GM12892 (cell line): Measurements from ENCODE around the gene HDAC2.
"Not testable (repeated sequence)": the region's sequence is repeated elsewhere in the genome, so short reads cannot be mapped to it uniquely, and the experiment has no call there.

Source experiments
- DNase-seq: peaks from one replicate; pipeline ENCODE4 v3.0.0; 2011; ENCODE audit not compliant: insufficient read length
- FAIRE-seq: peaks from 2 replicates; lab custom pipeline; 2011; peaks lifted over from hg19 to GRCh38; lab: Jason Lieb, UNC
- POLR2A ChIP-seq: IDR thresholded peaks from 2 replicates; pipeline ENCODE4 v1.6.1; 2011; ENCODE audit warnings: low read depth, low read length, control low read depth
- POLR2AphosphoS5 ChIP-seq: IDR thresholded peaks from 2 replicates; pipeline ENCODE4 v1.6.1; 2011; ENCODE audit warnings: low read depth, low read length, control low read depth
- TAF1 ChIP-seq: IDR thresholded peaks from 2 replicates; pipeline ENCODE4 v1.6.1; 2011; ENCODE audit warnings: low read depth, mild to moderate bottlenecking, control low read depth, low read length, borderline replicate concordance

The HDAC2 gene

GRCh38 chr6:113968472-113968871 is 2.5 kb downstream of the HDAC2 start:
- TF ChIP-seq POLR2AphosphoS5 (no peak), TAF1 (no peak), POLR2A (no peak)
- FAIRE-seq (no peak), DNase-seq (no peak)

GRCh38 chr6:113967777-113968176 is 3.2 kb downstream of the HDAC2 start:
- no peak for TF ChIP-seq POLR2AphosphoS5
- no peak for TF ChIP-seq POLR2A
- TF ChIP-seq TAF1: no peak
- DNase-seq (no peak), FAIRE-seq (no peak)

GRCh38 chr6:113960795-113961194 is 10.2 kb downstream of the HDAC2 start:
- no peak for TF ChIP-seq POLR2AphosphoS5
- TF ChIP-seq TAF1: no peak
- TF ChIP-seq POLR2A: no peak
- no peak for FAIRE-seq
- DNase-seq: no peak

- TF ChIP-seq POLR2AphosphoS5 (no peak), TAF1 (no peak), POLR2A (no peak)
- FAIRE-seq (no peak), DNase-seq (no peak)
These were observed 11.7 kb downstream of the HDAC2 start for GRCh38 chr6:113959235-113959634.

DNA sequence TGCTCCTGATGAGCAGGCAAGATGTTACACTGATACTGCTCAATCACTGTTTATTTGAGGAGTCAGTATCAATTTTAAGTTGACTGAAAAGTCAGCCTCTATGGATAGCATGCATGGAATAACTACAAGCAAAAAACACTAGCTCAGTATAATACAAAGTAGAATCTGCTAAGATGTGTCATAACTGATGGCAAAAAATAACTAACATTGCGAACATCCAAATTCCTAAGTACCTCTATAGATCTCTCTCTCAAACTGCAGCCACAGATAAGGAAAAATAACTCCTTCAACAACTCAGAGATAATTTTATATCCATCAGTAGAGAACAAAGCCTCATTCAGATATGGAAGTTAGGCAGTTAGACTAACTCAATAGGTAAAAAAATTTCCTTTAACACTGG is 16.3 kb downstream of the HDAC2 start:
- TF ChIP-seq POLR2AphosphoS5 (no peak), POLR2A (no peak), TAF1 (no peak)
- FAIRE-seq (no peak), DNase-seq (no peak)

DNA sequence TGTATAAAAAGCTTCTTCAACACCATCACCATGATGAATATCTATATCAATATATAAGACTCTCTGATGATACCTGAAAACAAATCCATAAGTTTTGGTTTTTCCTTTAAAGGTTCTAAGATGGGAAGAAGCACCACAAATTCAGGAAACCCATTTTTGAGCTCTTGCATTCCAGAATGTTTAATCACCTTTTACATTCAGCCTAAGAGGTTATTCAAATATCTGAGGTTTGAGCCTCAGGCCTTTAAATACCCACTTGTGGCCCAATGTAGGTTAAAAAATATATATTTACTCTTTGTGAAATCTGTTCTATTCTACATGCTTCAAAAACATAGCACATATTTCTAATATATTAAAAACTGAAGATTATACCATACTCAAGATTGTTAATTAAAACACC is 17.6 kb downstream of the HDAC2 start:
- TF ChIP-seq POLR2A (no peak), POLR2AphosphoS5 (no peak), TAF1 (no peak)
- DNase-seq (no peak), FAIRE-seq (no peak)

- TF ChIP-seq TAF1 (no peak), POLR2AphosphoS5 (no peak), POLR2A (no peak)
- no peak for DNase-seq
- no peak for FAIRE-seq
These were observed 21.4 kb downstream of the HDAC2 start for GRCh38 chr6:113949499-113949898.

- TF ChIP-seq POLR2A (no peak), TAF1 (no peak), POLR2AphosphoS5 (no peak)
- DNase-seq (no peak), FAIRE-seq (no peak)
These were observed 26.2 kb downstream of the HDAC2 start for GRCh38 chr6:113944701-113945100.

DNA sequence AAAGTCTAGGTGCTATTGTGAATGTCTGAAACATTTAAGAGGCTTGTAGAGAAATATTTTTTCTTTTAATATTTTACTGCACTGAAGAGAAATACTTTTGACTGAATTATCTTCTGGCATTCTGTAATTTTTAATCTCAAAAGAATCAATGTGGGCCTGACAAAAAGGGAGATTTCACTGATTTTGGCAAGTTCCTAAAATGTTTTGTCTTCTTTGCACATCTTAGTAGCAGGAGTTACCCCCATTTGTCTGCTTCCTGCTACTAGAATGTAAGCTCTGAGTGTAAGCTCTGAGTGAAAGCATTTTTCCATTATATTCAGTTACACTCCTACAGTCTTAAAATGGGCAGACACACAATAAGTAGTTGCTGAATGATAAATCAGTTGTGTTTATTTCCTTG is 31.1 kb downstream of the HDAC2 start:
- no peak for FAIRE-seq
- TF ChIP-seq TAF1 (no peak), POLR2A (no peak), POLR2AphosphoS5 (no peak)
- DNase-seq: no peak

- DNase-seq (no peak), FAIRE-seq (no peak)
These were observed 34.6 kb downstream of the HDAC2 start for GRCh38 chr6:113936093-113936934.

DNA sequence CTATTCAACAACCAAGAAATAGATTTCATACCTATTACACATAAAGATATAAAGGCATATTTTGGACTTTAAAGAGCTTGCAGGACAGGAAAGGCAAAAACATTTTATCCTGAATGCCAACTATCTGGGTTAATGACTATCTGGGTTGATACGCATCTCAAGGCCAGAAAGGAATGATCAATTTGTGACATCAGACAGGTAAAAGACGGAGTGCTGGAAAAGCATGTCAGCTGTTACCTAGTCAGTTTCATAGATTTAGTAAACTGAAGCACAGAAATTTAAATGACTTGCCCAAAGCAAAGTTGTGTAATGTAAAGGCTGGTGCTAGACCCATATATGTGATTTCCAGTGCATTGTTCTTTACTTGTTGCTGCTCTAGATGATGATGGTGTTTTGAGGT is 36.8 kb downstream of the HDAC2 start:
- TF ChIP-seq POLR2AphosphoS5 (no peak), POLR2A (no peak), TAF1 (no peak)
- no peak for DNase-seq
- FAIRE-seq: no peak

More at GRCh38 chr6:113936093-113936934, 34.6 kb downstream of the HDAC2 start:
- no peak for TF ChIP-seq POLR2A
- no peak for TF ChIP-seq TAF1
- TF ChIP-seq POLR2AphosphoS5: no peak

- not testable (repeated sequence) for DNase-seq, FAIRE-seq
These were observed 39.0 kb downstream of the HDAC2 start for GRCh38 chr6:113931907-113932306.

DNA sequence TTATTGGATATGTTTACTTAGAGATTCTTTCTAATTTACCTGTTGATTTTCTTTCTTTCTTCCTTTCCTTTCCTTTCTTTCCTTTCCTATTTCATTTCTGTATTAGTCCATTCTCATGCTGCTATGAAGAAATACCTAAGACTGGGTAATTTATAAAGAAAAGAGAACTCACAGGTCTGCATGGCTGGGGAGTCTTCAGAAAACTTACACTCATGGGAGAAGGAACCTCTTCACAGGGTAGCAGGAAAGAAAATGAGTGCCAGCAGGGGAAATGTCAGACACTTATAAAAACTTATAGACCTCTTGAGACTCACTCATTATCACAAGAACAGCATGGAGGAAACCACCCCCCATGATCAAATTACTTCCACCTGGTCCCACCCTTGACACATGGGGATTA is 40.8 kb downstream of the HDAC2 start:
- DNase-seq (no peak), FAIRE-seq (no peak)
- TF ChIP-seq POLR2A (no peak), POLR2AphosphoS5 (no peak)
